ENCODE data around the gene ZSCAN5B.
"Not testable (repeated sequence)": the region's sequence is repeated elsewhere in the genome, so short reads cannot be mapped to it uniquely, and the experiment has no call there.

Gene ZSCAN5B

GRCh38 chr19:56197646-56198045 is at the start of gene ZSCAN5B:
Gene ZSCAN5B (minus strand): TSS chr19:56197783. CDS start chr19:56193052, 4,731 bp downstream.
- not testable (repeated sequence) for H3K4me3 ChIP-seq, H3K36me3 ChIP-seq, H3K27me3 ChIP-seq, H3K27ac ChIP-seq, H3K4me2 ChIP-seq, H3K4me1 ChIP-seq, H3K9ac ChIP-seq, H4K20me1 ChIP-seq, H3K9me3 ChIP-seq

- not testable (repeated sequence) for H3K4me2 ChIP-seq, H3K27me3 ChIP-seq, H4K20me1 ChIP-seq, H3K27ac ChIP-seq, H3K4me1 ChIP-seq, H3K9me3 ChIP-seq, H3K9ac ChIP-seq, H3K36me3 ChIP-seq, H3K4me3 ChIP-seq
Observed at GRCh38 chr19:56245764-56246163, 48.2 kb upstream of the ZSCAN5B start.

GRCh38 chr19:56245121-56245740 is 47.6 kb upstream of the ZSCAN5B start:
- Histone ChIP-seq H3K9ac (no peak overlapping the region), H4K20me1 (no peaks in the 10 kb centered on the region), H3K4me2 (no peak overlapping the region), H3K36me3 (no peaks in the 10 kb centered on the region), H3K4me3 (no peak overlapping the region), H3K27me3 (no peaks in the 10 kb centered on the region), H3K27ac (no peak overlapping the region), H3K4me1 (no peaks in the 10 kb centered on the region), H3K9me3 (no peaks in the 10 kb centered on the region)
- TF ChIP-seq Cebpa-rat (IDR thresholded peaks at IDR 0.05), result no peak

- H3K27me3 ChIP-seq, result no peaks in the 10 kb centered on the region
- no peak overlapping the region for H3K27ac ChIP-seq
- TF ChIP-seq Cebpa-rat (IDR thresholded peaks at IDR 0.05), result no peak
- H3K4me1 ChIP-seq, result no peaks in the 10 kb centered on the region
- H3K9me3 ChIP-seq, result no peaks in the 10 kb centered on the region
- H3K4me2 ChIP-seq, result no peak overlapping the region
- H3K9ac ChIP-seq, result no peak overlapping the region
- no peaks in the 10 kb centered on the region for H4K20me1 ChIP-seq
- no peak overlapping the region for H3K4me3 ChIP-seq
- no peaks in the 10 kb centered on the region for H3K36me3 ChIP-seq
Observed at GRCh38 chr19:56223481-56223880, 25.9 kb upstream of the ZSCAN5B start.

GRCh38 chr19:56222901-56223300 is 25.3 kb upstream of the ZSCAN5B start:
- peaks cover 2% of the 10 kb centered on the region; the same call in 1 of the 2 replicates for H3K27me3 ChIP-seq
- no peaks in the 10 kb centered on the region for H3K36me3 ChIP-seq
- H4K20me1 ChIP-seq, result no peaks in the 10 kb centered on the region
- H3K4me3 ChIP-seq, result no peak overlapping the region
- no peak for TF ChIP-seq Cebpa-rat (IDR thresholded peaks at IDR 0.05)
- H3K4me2 ChIP-seq, result no peak overlapping the region
- H3K27ac ChIP-seq, result no peak overlapping the region
- peaks cover 2% of the 10 kb centered on the region for H3K4me1 ChIP-seq
- no peaks in the 10 kb centered on the region for H3K9me3 ChIP-seq
- no peak overlapping the region for H3K9ac ChIP-seq

- peaks cover 12% of the 10 kb centered on the region for H3K4me1 ChIP-seq
- H3K4me3 ChIP-seq, result no peak overlapping the region
- H3K9me3 ChIP-seq, result no peaks in the 10 kb centered on the region
- no peak overlapping the region for H3K9ac ChIP-seq
- H3K36me3 ChIP-seq, result no peaks in the 10 kb centered on the region
- H3K4me2 ChIP-seq, result no peak overlapping the region
- H3K27ac ChIP-seq, result no peak overlapping the region
- peaks cover 10% of the 10 kb centered on the region for H3K27me3 ChIP-seq
- no peak for TF ChIP-seq Cebpa-rat (IDR thresholded peaks at IDR 0.05)
- H4K20me1 ChIP-seq, result no peaks in the 10 kb centered on the region
Observed at GRCh38 chr19:56221851-56222250, 24.3 kb upstream of the ZSCAN5B start.

- H3K4me3 ChIP-seq, H4K20me1 ChIP-seq, H3K9me3 ChIP-seq, H3K36me3 ChIP-seq, H3K27ac ChIP-seq, H3K9ac ChIP-seq, H3K4me2 ChIP-seq: not testable (repeated sequence)
- H3K27me3 ChIP-seq, result peaks cover 10% of the 10 kb centered on the region
- H3K4me1 ChIP-seq, result peaks cover 16% of the 10 kb centered on the region
Observed at GRCh38 chr19:56221442-56221841, 23.9 kb upstream of the ZSCAN5B start.

GRCh38 chr19:56218961-56219360 is 21.4 kb upstream of the ZSCAN5B start:
- Histone ChIP-seq H3K9me3 (no peaks in the 10 kb centered on the region), H3K27ac (no peak overlapping the region), H3K27me3 (peaks cover 10% of the 10 kb centered on the region), H3K4me3 (no peak overlapping the region), H4K20me1 (no peaks in the 10 kb centered on the region), H3K4me1 (peaks cover 18% of the 10 kb centered on the region), H3K9ac (no peak overlapping the region), H3K4me2 (no peak overlapping the region), H3K36me3 (no peaks in the 10 kb centered on the region)
- no peak for TF ChIP-seq Cebpa-rat (IDR thresholded peaks at IDR 0.05)

- Histone ChIP-seq H3K4me1 (peaks cover 18% of the 10 kb centered on the region), H3K27me3 (peaks cover 10% of the 10 kb centered on the region), H3K27ac (peak overlapping the region; percentile 81), H4K20me1 (no peaks in the 10 kb centered on the region), H3K4me2 (peak overlapping the region; percentile 98), H3K36me3 (no peaks in the 10 kb centered on the region), H3K4me3 (peak overlapping the region; percentile 61), H3K9me3 (no peaks in the 10 kb centered on the region), H3K9ac (peak overlapping the region; percentile 75)
- TF ChIP-seq Cebpa-rat (IDR thresholded peaks at IDR 0.05), result no peak
Observed at GRCh38 chr19:56217039-56217949, 19.7 kb upstream of the ZSCAN5B start.

GRCh38 chr19:56211718-56212117 is 14.1 kb upstream of the ZSCAN5B start:
- no peak overlapping the region for H3K4me3 ChIP-seq
- no peaks in the 10 kb centered on the region for H3K36me3 ChIP-seq
- peaks cover 4% of the 10 kb centered on the region for H3K4me1 ChIP-seq
- H3K9ac ChIP-seq, result no peak overlapping the region
- no peaks in the 10 kb centered on the region for H3K27me3 ChIP-seq
- TF ChIP-seq Cebpa-rat (IDR thresholded peaks at IDR 0.05), result no peak
- no peaks in the 10 kb centered on the region for H3K9me3 ChIP-seq
- H4K20me1 ChIP-seq, result no peaks in the 10 kb centered on the region
- H3K4me2 ChIP-seq, result no peak overlapping the region
- H3K27ac ChIP-seq, result no peak overlapping the region

GRCh38 chr19:56210036-56210435 is 12.5 kb upstream of the ZSCAN5B start:
- H3K27me3 ChIP-seq, H4K20me1 ChIP-seq, H3K4me2 ChIP-seq, H3K27ac ChIP-seq, H3K9me3 ChIP-seq, H3K4me3 ChIP-seq, H3K36me3 ChIP-seq, H3K4me1 ChIP-seq, H3K9ac ChIP-seq: not testable (repeated sequence)

Data from BLaER1 (cell line).